Measurements from ENCODE around the gene TRAPPC1. TPM values are rescaled to one million over a fixed set of nuclear protein-coding genes. Genes with fewer than 3 reads are reported as not detected.

The TRAPPC1 gene
- total RNA-seq, 8 experiments from 2014 or later: 60.1 to 94.1 (median 71.4) TPM

- peak; percentile 68 to 81 (median 76) for ATAC-seq (replicated peaks in 6 of 8)
- H3K27ac ChIP-seq: peak overlapping the region; percentile 84 to 99
- WGBS, 10 experiments: 0 to 11% (median 0%) methylated on average over 1 to 9 of the region's 35 CpGs; no CpG with 5 or more reads in 2 of the 10 experiments
Observed at GRCh38 chr17:7887482-7888183, 44.1 kb downstream of the TRAPPC1 start.

GRCh38 chr17:7887038-7887481, 44.7 kb downstream of the TRAPPC1 start:
- ATAC-seq (replicated peaks in 6 of 8): peak in 2 of 8 experiments; percentile 1 to 12
- WGBS, 10 experiments: 0 to 4% (median 2%) methylated on average over 4 to 8 of the region's 8 CpGs
- peak overlapping the region; percentile 51 to 99 (median 93) for H3K4me3 ChIP-seq
- in situ Hi-C loops (cut with MboI; ENCODE audit: low pct_unique_long_range_greater_than_20kb in 2 of 9, low sequenced_read_pairs in 9 of 9, unreplicated experiment in 9 of 9): no loop called here
- peaks cover 26 to 36% of the 10 kb centered on the region in 2 donors for H3K4me1 ChIP-seq (replicated peaks in 1 of 2)
- H3K27ac ChIP-seq: peak overlapping the region; percentile 84 to 99

More at GRCh38 chr17:7887482-7888183, 44.1 kb downstream of the TRAPPC1 start:
- in situ Hi-C loops (cut with MboI; ENCODE audit: low pct_unique_long_range_greater_than_20kb in 2 of 9, low sequenced_read_pairs in 9 of 9, unreplicated experiment in 9 of 9): no loop called here
- Histone ChIP-seq H3K4me1 (replicated peaks in 1 of 2) (peaks cover 26 to 31% of the 10 kb centered on the region in 2 donors), H3K4me3 (peak overlapping the region; percentile 51 to 99 (median 93))

GRCh38 chr17:7886227-7887037, 45.3 kb downstream of the TRAPPC1 start:
- peak in 1 of 8 experiments; percentile 2 for ATAC-seq (replicated peaks in 6 of 8)
- in situ Hi-C loops (cut with MboI; ENCODE audit: low pct_unique_long_range_greater_than_20kb in 2 of 9, low sequenced_read_pairs in 9 of 9, unreplicated experiment in 9 of 9): no loop called here
- 0% methylated on average over 1 to 4 of the region's 30 CpGs; no CpG with 5 or more reads in 5 of the 10 experiments for WGBS, 10 experiments
- peak overlapping the region; percentile 51 to 99 (median 93) for H3K4me3 ChIP-seq
- peak overlapping the region; percentile 84 to 99 for H3K27ac ChIP-seq
- peaks cover 26 to 40% of the 10 kb centered on the region in 2 donors for H3K4me1 ChIP-seq (replicated peaks in 1 of 2)

- in situ Hi-C loops (cut with MboI; ENCODE audit: low pct_unique_long_range_greater_than_20kb in 2 of 9, low sequenced_read_pairs in 9 of 9, unreplicated experiment in 9 of 9): no loop called here
- peaks cover 26 to 40% of the 10 kb centered on the region in 2 donors for H3K4me1 ChIP-seq (replicated peaks in 1 of 2)
- peak overlapping the region; percentile 51 to 99 (median 93) for H3K4me3 ChIP-seq
- ATAC-seq (replicated peaks in 6 of 8): peak; percentile 0 to 67 (median 54)
- 0% methylated on average over 1 to 6 of the region's 64 CpGs; no CpG with 5 or more reads in 6 of the 10 experiments for WGBS, 10 experiments
- peak overlapping the region; percentile 84 to 99 for H3K27ac ChIP-seq
Observed at GRCh38 chr17:7885367-7886226, 46.1 kb downstream of the TRAPPC1 start.

- no peak for ATAC-seq (replicated peaks in 6 of 8)
- 0% methylated on average over 1 of the region's 100 CpGs; no CpG with 5 or more reads in 9 of the 10 experiments for WGBS, 10 experiments
- H3K27ac ChIP-seq: peak overlapping the region; percentile 84 to 99
- in situ Hi-C loops (cut with MboI; ENCODE audit: low pct_unique_long_range_greater_than_20kb in 2 of 9, low sequenced_read_pairs in 9 of 9, unreplicated experiment in 9 of 9): no loop called here
- peaks cover 23 to 42% of the 10 kb centered on the region in 2 donors for H3K4me1 ChIP-seq (replicated peaks in 1 of 2)
- peak overlapping the region; percentile 51 to 99 (median 93) for H3K4me3 ChIP-seq
Observed at GRCh38 chr17:7884581-7885366, 47.0 kb downstream of the TRAPPC1 start.

GRCh38 chr17:7883781-7884386, 47.9 kb downstream of the TRAPPC1 start:
- Histone ChIP-seq H3K27ac (peak overlapping the region; percentile 84 to 99), H3K4me1 (replicated peaks in 1 of 2) (peaks cover 14 to 41% of the 10 kb centered on the region in 2 donors), H3K4me3 (peak overlapping the region; percentile 51 to 99 (median 93))
- WGBS, 10 experiments: 0 to 33% (median 33%) methylated on average over 1 of the region's 3 CpGs; no CpG with 5 or more reads in 7 of the 10 experiments
- no peak for ATAC-seq (replicated peaks in 6 of 8)
- in situ Hi-C loops (cut with MboI; ENCODE audit: low pct_unique_long_range_greater_than_20kb in 2 of 9, low sequenced_read_pairs in 9 of 9, unreplicated experiment in 9 of 9): no loop called here

GRCh38 chr17:7882629-7883028, 49.1 kb downstream of the TRAPPC1 start:
- Histone ChIP-seq H3K4me1 (replicated peaks in 1 of 2) (peaks cover 5 to 33% of the 10 kb centered on the region in 2 donors), H3K4me3 (no peak overlapping the region), H3K27ac (no peak overlapping the region)
- in situ Hi-C loops (cut with MboI; ENCODE audit: low pct_unique_long_range_greater_than_20kb in 2 of 9, low sequenced_read_pairs in 9 of 9, unreplicated experiment in 9 of 9): no loop called here
- ATAC-seq (replicated peaks in 6 of 8): no peak
- WGBS, 10 experiments: 43 to 100% (median 84%) methylated on average over 1 to 2 of the region's 3 CpGs; no CpG with 5 or more reads in 1 of the 10 experiments

- 65 to 100% (median 80%) methylated on average over 1 to 7 of the region's 7 CpGs; no CpG with 5 or more reads in 1 of the 10 experiments for WGBS, 10 experiments
- H3K4me3 ChIP-seq: no peak overlapping the region
- H3K27ac ChIP-seq: no peak overlapping the region
- in situ Hi-C loops (cut with MboI; ENCODE audit: low pct_unique_long_range_greater_than_20kb in 2 of 9, low sequenced_read_pairs in 9 of 9, unreplicated experiment in 9 of 9): no loop called here
- no peak for ATAC-seq (replicated peaks in 6 of 8)
- H3K4me1 ChIP-seq (replicated peaks in 1 of 2): peaks cover 5 to 33% of the 10 kb centered on the region in 2 donors
Observed at GRCh38 chr17:7882068-7882467, 49.7 kb downstream of the TRAPPC1 start.

- Histone ChIP-seq H3K27ac (no peak overlapping the region), H3K4me3 (no peak overlapping the region), H3K4me1 (replicated peaks in 1 of 2) (peaks cover 5 to 33% of the 10 kb centered on the region in 2 donors)
- no peak for ATAC-seq (replicated peaks in 6 of 8)
- in situ Hi-C loops (cut with MboI; ENCODE audit: low pct_unique_long_range_greater_than_20kb in 2 of 9, low sequenced_read_pairs in 9 of 9, unreplicated experiment in 9 of 9): no loop called here
- 50 to 80% (median 69%) methylated on average over 3 to 7 of the region's 7 CpGs for WGBS, 10 experiments
Observed at GRCh38 chr17:7881276-7882054, 50.3 kb downstream of the TRAPPC1 start.
